Neural progenitor cell (in vitro differentiated cells): ENCODE data around the gene PTBP3. TPM values are rescaled to one million over a fixed set of nuclear protein-coding genes. Genes with fewer than 3 reads are reported as not detected.
"Not testable (repeated sequence)": the region's sequence is repeated elsewhere in the genome, so short reads cannot be mapped to it uniquely, and the experiment has no call there.

Source experiments
- DNase-seq: peaks from one replicate; pipeline ENCODE4 v3.0.0-alpha.2; 2016; ENCODE audit warnings: low spot score
- H2AFZ ChIP-seq: fragments of 200-600 bp; sonication (generic); replicated peaks from 2 replicates; pipeline ENCODE4 v1.6.1; 2016; ENCODE audit warnings: antibody characterized with exemption
- H3F3A ChIP-seq: fragments of 200-600 bp; sonication (generic); 2 replicates; pipeline ENCODE4 v1.6.1; 2016; ENCODE audit warnings: antibody characterized with exemption, low read depth
- H3K27ac ChIP-seq: fragments of 200-600 bp; sonication (generic); 2 replicates; pipeline ENCODE4 v1.5.1; 2016; ENCODE audit warnings: mild to moderate bottlenecking
- H3K27me3 ChIP-seq: fragments of 200-600 bp; sonication (generic); 2 replicates; pipeline ENCODE4 v1.6.1; 2016; ENCODE audit warnings: mild to moderate bottlenecking, moderate library complexity
- H3K36me3 ChIP-seq: fragments of 200-600 bp; sonication (generic); 2 replicates; pipeline ENCODE4 v1.5.1; 2016
- H3K4me1 ChIP-seq: fragments of 200-600 bp; sonication (generic); 2 replicates; pipeline ENCODE4 v1.6.1; 2016; ENCODE audit warnings: mixed run types
- H3K4me2 ChIP-seq: fragments of 200-600 bp; sonication (generic); 2 replicates; pipeline ENCODE4 v1.6.1; 2016
- H3K4me3 ChIP-seq: fragments of 200-600 bp; sonication (generic); 2 replicates; pipeline ENCODE4 v1.5.1; 2016
- H3K79me2 ChIP-seq: fragments of 200-600 bp; sonication (generic); 2 replicates; pipeline ENCODE4 v1.6.1; 2016; ENCODE audit warnings: low read depth
- H3K9ac ChIP-seq: fragments of 200-600 bp; sonication (generic); 2 replicates; pipeline ENCODE4 v1.6.1; 2016
- H3K9me3 ChIP-seq: fragments of 200-600 bp; sonication (generic); 2 replicates; pipeline ENCODE4 v1.5.1; 2016; ENCODE audit warnings: low read depth
- H4K20me1 ChIP-seq: fragments of 200-600 bp; sonication (generic); 2 replicates; pipeline ENCODE4 v1.6.1; 2016; ENCODE audit warnings: low read depth
- H3K27ac Mint-ChIP-seq: 3 replicates; pipeline ENCODE4 v1.8.0; 2021; ENCODE audit warnings: mixed read lengths
- H3K27me3 Mint-ChIP-seq: 2 replicates; pipeline ENCODE4 v1.8.0; 2022; ENCODE audit warnings: low read depth, mild to moderate bottlenecking, inconsistent platforms, moderate library complexity, mixed read lengths; ENCODE audit not compliant: insufficient read depth
- H3K36me3 Mint-ChIP-seq: 3 replicates; pipeline ENCODE4 v1.8.0; 2021; ENCODE audit warnings: mixed read lengths
- H3K4me1 Mint-ChIP-seq: 3 replicates; pipeline ENCODE4 v1.8.0; 2021; ENCODE audit warnings: mixed read lengths
- H3K4me3 Mint-ChIP-seq: 3 replicates; pipeline ENCODE4 v1.8.0; 2021; ENCODE audit warnings: mild to moderate bottlenecking, moderate library complexity, mixed read lengths
- H3K9me3 Mint-ChIP-seq: 3 replicates; pipeline ENCODE4 v1.8.0; 2020; ENCODE audit warnings: mixed read lengths
- EZH2 ChIP-seq: fragments of 200-600 bp; sonication (generic); IDR thresholded peaks from 2 replicates; pipeline ENCODE4 v1.6.1; 2017; ENCODE audit warnings: antibody characterized with exemption, mild to moderate bottlenecking, moderate library complexity
- EZH2phosphoT487 ChIP-seq: fragments of 200-600 bp; sonication (generic); IDR thresholded peaks from 2 replicates; pipeline ENCODE4 v1.6.1; 2017; ENCODE audit warnings: antibody characterized with exemption
- total RNA-seq: library from RNA; depleted of rRNA; stranded (reverse); fragments of >200 nt; gene quantifications from 2 replicates; pipeline ENCODE4 v1.2.3, GENCODE V29; 2015; ENCODE audit warnings: low replicate concordance
- TF ChIP-seq, protein P1 (sequence below): fragments of 200-600 bp; sonication (generic); IDR thresholded peaks from 2 replicates; pipeline ENCODE4 v1.5.1; 2017; ENCODE audit warnings: antibody characterized with exemption, mild to moderate bottlenecking

The PTBP3 gene
- total RNA-seq, 1 donor from 2014 or later, result 84.7 TPM

DNA sequence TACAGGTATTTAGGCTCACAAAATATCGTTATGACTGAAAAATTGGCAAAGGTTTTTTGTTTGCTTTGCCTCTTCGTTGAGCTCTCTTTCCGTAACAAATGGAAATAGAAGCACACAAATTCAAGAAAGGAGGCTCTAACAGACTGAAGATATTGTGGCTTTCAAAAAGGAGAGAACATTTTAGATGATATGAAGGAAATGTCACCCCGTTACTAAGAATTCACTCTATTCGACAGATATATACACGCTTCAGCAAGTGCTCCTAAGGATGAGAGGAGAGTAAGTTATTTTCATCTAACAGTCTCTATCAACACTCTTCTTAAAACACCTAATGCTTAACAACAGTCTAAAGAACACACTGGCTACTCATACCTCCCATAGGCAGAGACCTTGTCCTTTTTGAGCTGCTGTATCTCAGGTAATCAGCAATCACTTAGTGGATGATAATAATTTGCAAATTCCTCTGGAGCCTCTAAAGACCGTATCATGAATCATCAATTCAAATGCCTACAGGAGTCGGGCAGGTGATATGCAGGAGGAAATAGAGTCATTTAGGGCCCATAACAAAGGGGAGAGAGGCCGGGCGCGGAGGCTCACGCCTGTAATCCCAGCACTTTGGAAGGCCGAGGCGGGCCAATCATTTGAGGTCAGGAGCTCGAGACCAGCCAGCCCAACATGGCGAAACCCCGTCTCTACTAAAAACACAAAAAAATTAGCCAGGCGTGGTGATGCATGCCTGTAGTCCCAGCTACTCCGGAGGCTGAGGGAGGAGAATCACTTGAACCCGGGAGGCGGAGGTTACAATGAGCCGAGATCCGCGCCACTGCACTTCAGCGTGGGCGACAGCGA lies 45.1 kb upstream of the PTBP3 start:
- H3K4me3 ChIP-seq, result peak overlapping the region; percentile 71
- H3K4me1 ChIP-seq, result peaks cover 13% of the 10 kb centered on the region
- peaks cover 20% of the 10 kb centered on the region for H3F3A ChIP-seq
- DNase-seq, result no peak
- no peak overlapping the region for H3K27ac Mint-ChIP-seq
- no peak overlapping the region for H3K9ac ChIP-seq
- peak overlapping the region; percentile 90 for H3K4me3 Mint-ChIP-seq
- peaks cover 32% of the 10 kb centered on the region for H3K4me1 Mint-ChIP-seq
- H3K36me3 Mint-ChIP-seq, result peaks cover 24% of the 10 kb centered on the region
- peaks cover 30% of the 10 kb centered on the region for H3K79me2 ChIP-seq
- no peak overlapping the region for H3K27ac ChIP-seq
- H3K9me3 ChIP-seq, result no peaks in the 10 kb centered on the region
- TF ChIP-seq EZH2, result no peak
- TF ChIP-seq, protein P1, sequence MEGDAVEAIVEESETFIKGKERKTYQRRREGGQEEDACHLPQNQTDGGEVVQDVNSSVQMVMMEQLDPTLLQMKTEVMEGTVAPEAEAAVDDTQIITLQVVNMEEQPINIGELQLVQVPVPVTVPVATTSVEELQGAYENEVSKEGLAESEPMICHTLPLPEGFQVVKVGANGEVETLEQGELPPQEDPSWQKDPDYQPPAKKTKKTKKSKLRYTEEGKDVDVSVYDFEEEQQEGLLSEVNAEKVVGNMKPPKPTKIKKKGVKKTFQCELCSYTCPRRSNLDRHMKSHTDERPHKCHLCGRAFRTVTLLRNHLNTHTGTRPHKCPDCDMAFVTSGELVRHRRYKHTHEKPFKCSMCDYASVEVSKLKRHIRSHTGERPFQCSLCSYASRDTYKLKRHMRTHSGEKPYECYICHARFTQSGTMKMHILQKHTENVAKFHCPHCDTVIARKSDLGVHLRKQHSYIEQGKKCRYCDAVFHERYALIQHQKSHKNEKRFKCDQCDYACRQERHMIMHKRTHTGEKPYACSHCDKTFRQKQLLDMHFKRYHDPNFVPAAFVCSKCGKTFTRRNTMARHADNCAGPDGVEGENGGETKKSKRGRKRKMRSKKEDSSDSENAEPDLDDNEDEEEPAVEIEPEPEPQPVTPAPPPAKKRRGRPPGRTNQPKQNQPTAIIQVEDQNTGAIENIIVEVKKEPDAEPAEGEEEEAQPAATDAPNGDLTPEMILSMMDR, result no peak
- peak overlapping the region; percentile 75 for H2AFZ ChIP-seq
- peaks cover 34% of the 10 kb centered on the region for H3K9me3 Mint-ChIP-seq
- peaks cover 4% of the 10 kb centered on the region for H3K27me3 Mint-ChIP-seq
- no peaks in the 10 kb centered on the region for H3K27me3 ChIP-seq
- no peaks in the 10 kb centered on the region for H3K36me3 ChIP-seq
- peak overlapping the region; percentile 77 for H3K4me2 ChIP-seq
- no peaks in the 10 kb centered on the region for H4K20me1 ChIP-seq

DNA sequence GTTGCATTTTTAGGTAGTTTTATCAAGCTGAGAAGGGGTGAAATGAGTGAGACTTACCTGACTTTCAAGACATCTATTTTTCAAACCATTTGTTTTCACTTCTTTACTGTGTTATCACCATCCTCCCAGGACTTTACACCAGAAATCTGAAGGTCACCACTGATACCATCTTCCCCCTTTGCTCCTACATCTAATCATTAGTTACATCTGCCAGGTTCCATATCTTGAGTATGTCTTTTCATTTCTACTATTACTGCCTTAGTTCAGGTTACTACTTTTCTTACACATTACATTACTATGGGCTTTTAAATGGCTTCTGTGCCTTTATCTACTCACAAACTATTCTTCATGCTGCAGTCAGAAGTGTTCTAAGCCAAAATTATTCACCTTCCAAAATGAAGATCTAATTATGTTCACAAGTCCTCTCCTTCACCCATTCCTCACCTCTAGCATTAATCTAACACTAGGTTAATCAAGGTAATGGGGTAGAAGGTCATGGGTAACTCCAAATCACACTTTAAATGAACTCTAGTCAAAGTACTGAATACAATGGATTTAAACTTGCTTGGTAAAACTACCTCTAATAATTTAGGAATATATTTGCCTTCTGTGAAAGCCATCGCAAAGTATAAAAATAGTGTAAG lies 44.4 kb upstream of the PTBP3 start:
- Histone ChIP-seq H3K4me1 (peaks cover 13% of the 10 kb centered on the region), H3K36me3 (no peaks in the 10 kb centered on the region), H3K4me3 (peak overlapping the region; percentile 71), H2AFZ (no peak overlapping the region), H3K4me2 (peak overlapping the region; percentile 77), H3K27ac (no peak overlapping the region), H3K27me3 (no peaks in the 10 kb centered on the region), H4K20me1 (no peaks in the 10 kb centered on the region), H3K9ac (no peak overlapping the region), H3K9me3 (no peaks in the 10 kb centered on the region), H3F3A (peaks cover 20% of the 10 kb centered on the region), H3K79me2 (peaks cover 30% of the 10 kb centered on the region)
- H3K27me3 Mint-ChIP-seq, result peaks cover 4% of the 10 kb centered on the region
- H3K9me3 Mint-ChIP-seq, result peaks cover 37% of the 10 kb centered on the region
- H3K27ac Mint-ChIP-seq, result no peak overlapping the region
- no peak for DNase-seq
- no peak for TF ChIP-seq EZH2phosphoT487
- TF ChIP-seq EZH2, result no peak
- peaks cover 30% of the 10 kb centered on the region for H3K4me1 Mint-ChIP-seq
- peak overlapping the region; percentile 2 for H3K4me3 Mint-ChIP-seq
- H3K36me3 Mint-ChIP-seq, result peaks cover 27% of the 10 kb centered on the region

DNA sequence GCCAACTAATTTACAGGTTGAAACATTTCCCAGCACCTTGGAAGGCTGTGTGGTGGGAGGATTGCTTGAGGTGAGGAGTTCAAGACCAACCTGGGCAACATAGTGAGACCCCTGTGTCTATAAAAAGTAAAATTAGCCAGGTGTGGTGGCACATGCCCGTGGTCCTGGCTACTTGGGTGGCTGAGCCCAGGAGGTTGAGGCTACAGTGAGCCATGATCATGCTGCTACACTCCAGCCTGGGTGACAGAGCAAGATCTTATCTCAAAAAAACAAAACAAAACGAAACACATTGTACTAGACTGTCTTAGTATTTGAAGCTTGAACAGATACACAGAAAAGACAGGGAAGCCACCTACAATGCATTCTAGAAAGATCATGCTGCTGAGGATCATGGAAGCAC lies 43.7 kb upstream of the PTBP3 start:
- no peak for TF ChIP-seq EZH2
- H3K4me3 Mint-ChIP-seq, result no peak overlapping the region
- no peaks in the 10 kb centered on the region for H3K36me3 ChIP-seq
- no peaks in the 10 kb centered on the region for H4K20me1 ChIP-seq
- no peaks in the 10 kb centered on the region for H3K27me3 ChIP-seq
- no peak overlapping the region for H3K4me3 ChIP-seq
- no peak overlapping the region for H3K9ac ChIP-seq
- peaks cover 13% of the 10 kb centered on the region for H3K4me1 ChIP-seq
- H3K79me2 ChIP-seq, result peaks cover 26% of the 10 kb centered on the region
- H3K9me3 Mint-ChIP-seq, result peaks cover 40% of the 10 kb centered on the region
- peak overlapping the region; percentile 77 for H3K4me2 ChIP-seq
- peaks cover 20% of the 10 kb centered on the region for H3F3A ChIP-seq
- H3K27me3 Mint-ChIP-seq, result peaks cover 4% of the 10 kb centered on the region
- H3K36me3 Mint-ChIP-seq, result peaks cover 31% of the 10 kb centered on the region
- H3K4me1 Mint-ChIP-seq, result peaks cover 28% of the 10 kb centered on the region
- no peaks in the 10 kb centered on the region for H3K9me3 ChIP-seq
- no peak overlapping the region for H2AFZ ChIP-seq
- H3K27ac ChIP-seq, result no peak overlapping the region
- no peak for DNase-seq
- H3K27ac Mint-ChIP-seq, result no peak overlapping the region

DNA sequence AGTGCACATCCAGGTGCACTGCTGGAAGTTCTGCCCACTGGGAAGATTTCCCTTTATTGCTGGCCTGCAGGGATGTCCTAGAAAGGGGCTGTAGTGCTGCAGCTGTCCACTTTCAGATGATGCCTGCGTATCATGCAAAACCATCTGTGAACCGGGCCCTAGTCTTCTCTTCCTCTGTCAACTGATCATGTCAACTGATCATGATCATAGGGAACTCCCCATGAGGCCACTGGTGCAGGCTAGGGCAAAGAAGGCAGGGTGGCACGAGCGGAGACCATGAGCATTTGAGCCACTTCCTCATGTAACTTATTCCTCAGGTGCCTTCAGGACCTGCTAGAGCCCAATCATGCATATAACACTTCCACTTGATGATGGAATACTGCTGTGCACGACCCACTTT lies 41.9 kb upstream of the PTBP3 start:
- H3K4me3 Mint-ChIP-seq, result no peak overlapping the region
- no peaks in the 10 kb centered on the region for H3K36me3 ChIP-seq

DNA sequence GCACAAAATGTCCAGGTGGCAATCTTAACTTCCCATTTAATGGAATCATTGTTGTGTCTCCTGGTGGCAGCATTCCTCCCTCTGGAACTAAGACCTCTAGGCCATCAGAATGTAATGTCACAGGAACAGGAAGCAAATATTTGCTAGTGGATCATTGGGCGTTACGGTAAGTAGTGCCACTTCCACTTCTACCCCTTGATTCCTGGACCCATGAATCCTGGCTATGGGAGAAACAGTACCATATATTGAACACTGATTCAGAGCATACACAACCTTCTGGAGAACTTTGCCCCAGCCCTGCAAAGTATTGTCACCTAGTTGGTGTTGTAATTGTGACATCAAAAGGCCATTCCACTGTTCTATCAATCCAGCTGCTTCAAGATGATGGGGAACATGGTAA lies 40.8 kb upstream of the PTBP3 start:
- H3K9ac ChIP-seq, H2AFZ ChIP-seq, H3K27ac ChIP-seq, DNase-seq, H3K4me3 ChIP-seq, H4K20me1 ChIP-seq, H3K4me3 Mint-ChIP-seq, H3F3A ChIP-seq, H3K36me3 ChIP-seq, H3K27me3 Mint-ChIP-seq, H3K27me3 ChIP-seq, H3K9me3 ChIP-seq, H3K27ac Mint-ChIP-seq, H3K4me2 ChIP-seq: not testable (repeated sequence)
- Mint-ChIP-seq H3K4me1 (peaks cover 15% of the 10 kb centered on the region), H3K9me3 (peaks cover 49% of the 10 kb centered on the region), H3K36me3 (peaks cover 31% of the 10 kb centered on the region)
- Histone ChIP-seq H3K4me1 (peaks cover 13% of the 10 kb centered on the region), H3K79me2 (peaks cover 12% of the 10 kb centered on the region)

More for the DNA sequence above, 41.9 kb upstream of the PTBP3 start:
- Histone ChIP-seq H2AFZ (no peak overlapping the region), H3K79me2 (peaks cover 12% of the 10 kb centered on the region), H3K27me3 (no peaks in the 10 kb centered on the region), H3K27ac (no peak overlapping the region), H4K20me1 (no peaks in the 10 kb centered on the region), H3K4me3 (no peak overlapping the region), H3K4me2 (no peak overlapping the region), H3K4me1 (peaks cover 13% of the 10 kb centered on the region), H3F3A (peaks cover 16% of the 10 kb centered on the region), H3K9me3 (no peaks in the 10 kb centered on the region), H3K9ac (no peak overlapping the region)
- no peak for DNase-seq
- Mint-ChIP-seq H3K27ac (no peak overlapping the region), H3K4me1 (peaks cover 18% of the 10 kb centered on the region), H3K9me3 (peaks cover 40% of the 10 kb centered on the region), H3K27me3 (peaks cover 4% of the 10 kb centered on the region), H3K36me3 (peaks cover 31% of the 10 kb centered on the region)
- TF ChIP-seq, protein P1, result no peak
- TF ChIP-seq EZH2phosphoT487, result no peak
- no peak for TF ChIP-seq EZH2

DNA sequence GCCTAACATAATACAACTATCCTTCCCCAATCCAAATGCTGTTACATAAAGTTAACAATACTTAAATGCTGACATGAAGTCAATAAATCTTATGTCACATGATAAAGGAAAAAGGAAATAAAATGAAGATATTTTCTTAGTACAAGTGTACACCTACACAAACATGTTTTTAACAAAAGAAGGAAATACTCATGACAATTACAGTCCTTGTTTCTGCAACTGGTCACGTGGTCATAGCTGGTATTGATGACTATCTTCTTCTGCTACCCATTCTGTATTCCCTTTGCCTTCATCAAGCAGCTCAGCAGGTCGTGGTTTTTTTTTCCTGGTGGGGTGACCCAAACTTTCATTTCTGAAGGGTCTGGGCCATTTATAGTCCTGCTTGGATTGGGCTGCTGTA lies 40.2 kb upstream of the PTBP3 start:
- Mint-ChIP-seq H3K9me3 (peaks cover 49% of the 10 kb centered on the region), H3K36me3 (peaks cover 30% of the 10 kb centered on the region)
- H3F3A ChIP-seq, H3K9me3 ChIP-seq, H3K27ac ChIP-seq, H3K36me3 ChIP-seq, H3K27me3 ChIP-seq, DNase-seq, H3K27ac Mint-ChIP-seq, H3K9ac ChIP-seq, H3K27me3 Mint-ChIP-seq, H3K4me3 Mint-ChIP-seq, H3K4me3 ChIP-seq, H4K20me1 ChIP-seq, H3K4me2 ChIP-seq, H3K4me1 Mint-ChIP-seq, H2AFZ ChIP-seq: not testable (repeated sequence)
- Histone ChIP-seq H3K4me1 (peaks cover 12% of the 10 kb centered on the region), H3K79me2 (peaks cover 11% of the 10 kb centered on the region)
